HEK293 (cell line): ENCODE data around the gene RASSF1.

Source experiments
- CTCF ChIA-PET: fragments of 350-600 bp; formaldehyde crosslinking; extraction: SDS; loops from one replicate; lab custom pipeline; 2021; ENCODE audit warnings: antibody characterized with exemption; lab: Yijun Ruan, JAX
- POLR2A ChIA-PET: fragments of 300-600 bp; formaldehyde crosslinking; extraction: SDS; loops from one replicate; lab custom pipeline; 2020; ENCODE audit warnings: antibody characterized with exemption, inconsistent platforms; lab: Yijun Ruan, JAX
- H3K27ac ChIP-seq: fragments of 200-500 bp; sonication (Bioruptor generic); 2 replicates; pipeline ENCODE4 v1.5.1; 2014; ENCODE audit warnings: low read depth, low read length, control low read depth, inconsistent platforms; ENCODE audit errors: extremely low read depth
- H3K36me3 ChIP-seq, 2 experiments: fragments of 200-500 bp in 1 of 2; sonication (Bioruptor generic) in 1 of 2; 1 replicate in 1 of 2; 2 replicates in 1 of 2; pipeline ENCODE4 v1.5.1; 2014 to 2017; ENCODE audit warnings: inconsistent platforms in 2 of 2, low read length in 2 of 2; ENCODE audit not compliant: control insufficient read depth in 2 of 2, insufficient read depth in 1 of 2
- H3K4me1 ChIP-seq: fragments of 200-500 bp; sonication (Bioruptor generic); 2 replicates; pipeline ENCODE4 v1.5.1; 2014; ENCODE audit warnings: mild to moderate bottlenecking, low read length, inconsistent platforms; ENCODE audit not compliant: control insufficient read depth, insufficient read depth
- H3K4me3 ChIP-seq: 2 replicates; pipeline ENCODE4 v1.5.1; 2011; ENCODE audit warnings: low read depth, mild to moderate bottlenecking, control low read depth, low read length, moderate library complexity
- H3K9me3 ChIP-seq: fragments of 200-500 bp; sonication (Bioruptor generic); 2 replicates; pipeline ENCODE4 v1.5.1; 2014; ENCODE audit warnings: low read depth, low read length, inconsistent platforms; ENCODE audit not compliant: control insufficient read depth, insufficient read depth
- GLIS1 ChIP-seq: fragments of 450-650 bp; formaldehyde crosslinking; IDR thresholded peaks from 2 replicates; pipeline ENCODE4 v1.5.1; 2016; ENCODE audit warnings: missing biosample characterization, missing genetic modification characterization
- KLF17 ChIP-seq: fragments of 450-650 bp; formaldehyde crosslinking; IDR thresholded peaks from 2 replicates; pipeline ENCODE4 v1.5.1; 2016; ENCODE audit warnings: missing biosample characterization, missing genetic modification characterization
- PRDM1 ChIP-seq: fragments of 450-650 bp; formaldehyde crosslinking; IDR thresholded peaks from 2 replicates; pipeline ENCODE4; 2016; ENCODE audit warnings: missing biosample characterization, missing genetic modification characterization
- YY2 ChIP-seq: fragments of 450-650 bp; formaldehyde crosslinking; IDR thresholded peaks from 2 replicates; pipeline ENCODE4 v1.5.1; 2016; ENCODE audit warnings: missing biosample characterization, missing genetic modification characterization
- ZFP41 ChIP-seq: fragments of 450-650 bp; formaldehyde crosslinking; IDR thresholded peaks from 2 replicates; pipeline ENCODE4 v1.5.1; 2016; ENCODE audit warnings: missing biosample characterization, missing genetic modification characterization, borderline replicate concordance
- ZIC2 ChIP-seq: fragments of 450-650 bp; formaldehyde crosslinking; IDR thresholded peaks from 2 replicates; pipeline ENCODE4 v1.5.1; 2016; ENCODE audit warnings: missing biosample characterization, missing genetic modification characterization
- ZNF394 ChIP-seq: fragments of 450-650 bp; formaldehyde crosslinking; IDR thresholded peaks from 2 replicates; pipeline ENCODE4 v1.5.1; 2016; ENCODE audit warnings: missing biosample characterization, missing genetic modification characterization, mild to moderate bottlenecking, moderate library complexity, borderline replicate concordance
- ZNF416 ChIP-seq: fragments of 450-650 bp; formaldehyde crosslinking; IDR thresholded peaks from 2 replicates; pipeline ENCODE4 v1.5.1; 2016; ENCODE audit warnings: missing biosample characterization, missing genetic modification characterization
- ZNF423 ChIP-seq: fragments of 450-650 bp; formaldehyde crosslinking; IDR thresholded peaks from 2 replicates; pipeline ENCODE4 v1.5.1; 2016; ENCODE audit warnings: missing biosample characterization, missing genetic modification characterization
- ZSCAN30 ChIP-seq: fragments of 450-650 bp; IDR thresholded peaks from 2 replicates; pipeline ENCODE4 v1.5.1; 2018; ENCODE audit warnings: missing biosample characterization, mild to moderate bottlenecking, missing genetic modification characterization, moderate library complexity
- TF ChIP-seq, protein P1 (sequence below): fragments of 450-650 bp; formaldehyde crosslinking; IDR thresholded peaks from 2 replicates; pipeline ENCODE4 v1.5.1; 2016; ENCODE audit warnings: missing biosample characterization, missing genetic modification characterization
- TF ChIP-seq, protein P2 (sequence below): fragments of 450-650 bp; formaldehyde crosslinking; IDR thresholded peaks from 2 replicates; pipeline ENCODE4 v1.5.1; 2016; ENCODE audit warnings: missing biosample characterization, missing genetic modification characterization, low read depth

RASSF1 gene

DNA sequence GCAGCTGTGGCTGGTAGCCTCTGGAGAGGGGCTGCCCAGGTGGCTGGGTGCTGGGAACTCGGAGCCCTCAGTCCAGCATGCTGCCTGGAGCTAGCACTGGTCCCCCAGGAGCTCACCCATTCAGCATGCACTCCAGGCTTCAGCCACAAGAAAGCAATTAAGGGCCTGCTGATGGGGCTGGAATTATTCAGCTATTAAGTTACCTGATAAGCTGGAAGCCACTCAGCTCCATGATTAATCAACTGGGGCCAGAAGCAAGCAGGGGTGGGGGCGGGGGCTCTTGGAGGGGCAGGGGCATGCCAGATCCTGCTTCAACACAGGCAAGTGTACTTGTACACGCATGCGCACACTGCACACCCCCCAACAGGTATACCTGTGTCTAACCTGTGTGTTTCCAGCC is 40.7 kb upstream of the RASSF1 start:
- no peaks in the 10 kb centered on the region for H3K36me3 ChIP-seq
- CTCF ChIA-PET = interaction anchor here (0.6 to 0.8 kb wide), 2 partner anchors 11 to 88 kb away, joined by 3 to 4 read pairs; no protein-coding TSS in a partner anchor
- POLR2A ChIA-PET = no interaction called here

DNA sequence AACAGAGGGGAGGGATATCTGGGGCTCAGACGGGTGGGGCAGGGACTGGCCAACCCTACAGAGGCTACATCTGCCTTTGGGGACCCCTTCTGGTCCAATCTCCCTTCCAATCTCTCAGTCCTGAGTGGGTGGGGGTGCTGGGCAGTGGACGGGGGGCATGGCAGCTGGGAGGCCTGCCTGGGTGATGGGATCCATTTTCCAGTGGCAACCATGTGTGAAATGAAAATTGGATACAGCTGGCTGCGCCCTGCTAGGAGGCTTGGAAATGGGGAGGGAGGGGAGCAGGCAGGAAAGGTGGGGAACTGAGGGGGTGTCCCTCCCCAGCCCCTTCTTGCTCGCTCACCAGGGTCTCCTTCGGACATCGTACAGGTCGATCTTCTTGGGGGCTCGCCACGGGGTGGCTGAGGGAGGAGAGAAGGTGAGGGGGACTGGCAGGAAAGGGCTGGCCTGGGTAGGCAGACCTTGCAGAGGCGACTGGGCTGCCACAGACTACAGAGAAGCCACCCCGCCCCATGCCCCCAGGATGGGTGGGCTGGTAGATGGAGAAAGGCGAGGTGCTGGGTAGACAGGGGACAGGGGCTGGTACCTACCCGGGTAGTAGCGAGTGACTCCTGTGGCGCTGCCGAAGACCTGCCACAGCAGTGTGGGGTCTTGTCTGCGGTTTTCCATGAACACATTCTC is 39.9 kb upstream of the RASSF1 start:
- no peaks in the 10 kb centered on the region for H3K9me3 ChIP-seq
- H3K4me3 ChIP-seq = no peak overlapping the region
- no peak overlapping the region for H3K27ac ChIP-seq
- no peaks in the 10 kb centered on the region for H3K36me3 ChIP-seq
- TF ChIP-seq PRDM1 (tag by site-specific recombination) (no peak), ZNF394 (tag by site-specific recombination) (no peak), KLF17 (tag by site-specific recombination) (no peak), ZFP41 (tag by site-specific recombination) (no peak)
- TF ChIP-seq, protein P1, sequence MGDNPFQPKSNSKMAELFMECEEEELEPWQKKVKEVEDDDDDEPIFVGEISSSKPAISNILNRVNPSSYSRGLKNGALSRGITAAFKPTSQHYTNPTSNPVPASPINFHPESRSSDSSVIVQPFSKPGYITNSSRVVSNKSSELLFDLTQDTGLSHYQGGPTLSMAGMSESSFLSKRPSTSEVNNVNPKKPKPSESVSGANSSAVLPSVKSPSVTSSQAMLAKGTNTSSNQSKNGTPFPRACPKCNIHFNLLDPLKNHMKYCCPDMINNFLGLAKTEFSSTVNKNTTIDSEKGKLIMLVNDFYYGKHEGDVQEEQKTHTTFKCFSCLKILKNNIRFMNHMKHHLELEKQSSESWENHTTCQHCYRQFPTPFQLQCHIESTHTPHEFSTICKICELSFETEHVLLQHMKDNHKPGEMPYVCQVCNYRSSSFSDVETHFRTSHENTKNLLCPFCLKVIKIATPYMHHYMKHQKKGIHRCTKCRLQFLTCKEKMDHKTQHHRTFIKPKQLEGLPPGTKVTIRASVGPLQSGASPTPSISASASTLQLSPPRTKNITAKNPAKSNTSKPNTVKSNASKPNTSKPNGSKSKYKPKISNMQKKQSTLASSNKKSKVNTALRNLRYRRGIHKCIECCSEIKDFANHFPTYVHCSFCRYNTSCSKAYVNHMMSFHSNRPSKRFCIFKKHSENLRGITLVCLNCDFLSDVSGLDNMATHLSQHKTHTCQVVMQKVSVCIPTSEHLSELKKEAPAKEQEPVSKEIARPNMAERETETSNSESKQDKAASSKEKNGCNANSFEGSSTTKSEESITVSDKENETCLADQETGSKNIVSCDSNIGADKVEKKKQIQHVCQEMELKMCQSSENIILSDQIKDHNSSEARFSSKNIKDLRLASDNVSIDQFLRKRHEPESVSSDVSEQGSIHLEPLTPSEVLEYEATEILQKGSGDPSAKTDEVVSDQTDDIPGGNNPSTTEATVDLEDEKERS = no peak
- H3K4me1 ChIP-seq = no peaks in the 10 kb centered on the region
- ChIA-PET CTCF (no interaction called here), POLR2A (interaction anchor here (0.6 kb wide), 1 partner anchor 30 kb away, joined by 7 read pairs; no protein-coding TSS in a partner anchor)

More for the DNA sequence above, 40.7 kb upstream of the RASSF1 start:
- Histone ChIP-seq H3K4me3 (no peak overlapping the region), H3K9me3 (no peaks in the 10 kb centered on the region), H3K4me1 (no peaks in the 10 kb centered on the region)
- TF ChIP-seq YY2 (tag by site-specific recombination) (no peak), ZNF423 (tag by site-specific recombination) (0 out of 2 replicates have a peak, but pooled peaks have one; percentile 41), ZNF416 (tag by site-specific recombination) (no peak), ZIC2 (tag by site-specific recombination) (peak; percentile 81)
- TF ChIP-seq, all 188 proteins: peak for 2
- H3K27ac ChIP-seq = no peak overlapping the region

DNA sequence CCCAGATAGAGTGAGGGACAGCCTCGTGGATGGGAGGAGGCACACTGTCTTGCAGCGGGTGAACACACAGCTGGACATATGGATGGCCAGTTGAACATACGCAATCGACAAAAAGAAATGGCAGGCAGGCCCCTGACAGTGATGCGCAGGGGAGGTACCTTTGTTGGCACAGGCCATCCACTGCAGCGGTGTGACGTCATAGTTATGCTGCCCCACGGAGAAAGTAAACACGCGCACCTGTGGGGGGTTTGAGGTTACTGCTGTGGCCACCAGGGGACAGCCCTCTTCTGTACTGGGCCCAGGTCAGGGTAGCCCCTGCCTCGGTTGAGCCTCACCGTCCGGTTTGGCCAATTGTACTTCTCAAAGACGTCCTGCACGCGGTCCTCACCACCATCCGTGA is 38.1 kb upstream of the RASSF1 start:
- Histone ChIP-seq H3K9me3 (no peaks in the 10 kb centered on the region), H3K27ac (no peak overlapping the region), H3K4me1 (no peaks in the 10 kb centered on the region), H3K36me3 (no peaks in the 10 kb centered on the region), H3K4me3 (no peak overlapping the region)
- peak; percentile 70 for TF ChIP-seq ZIC2 (tag by site-specific recombination)
- 0 out of 2 replicates have a peak, but pooled peaks have one; percentile 22 for TF ChIP-seq GLIS1 (tag by site-specific recombination)
- TF ChIP-seq ZSCAN30 (tag by site-specific recombination) = no peak
- TF ChIP-seq, protein P2, sequence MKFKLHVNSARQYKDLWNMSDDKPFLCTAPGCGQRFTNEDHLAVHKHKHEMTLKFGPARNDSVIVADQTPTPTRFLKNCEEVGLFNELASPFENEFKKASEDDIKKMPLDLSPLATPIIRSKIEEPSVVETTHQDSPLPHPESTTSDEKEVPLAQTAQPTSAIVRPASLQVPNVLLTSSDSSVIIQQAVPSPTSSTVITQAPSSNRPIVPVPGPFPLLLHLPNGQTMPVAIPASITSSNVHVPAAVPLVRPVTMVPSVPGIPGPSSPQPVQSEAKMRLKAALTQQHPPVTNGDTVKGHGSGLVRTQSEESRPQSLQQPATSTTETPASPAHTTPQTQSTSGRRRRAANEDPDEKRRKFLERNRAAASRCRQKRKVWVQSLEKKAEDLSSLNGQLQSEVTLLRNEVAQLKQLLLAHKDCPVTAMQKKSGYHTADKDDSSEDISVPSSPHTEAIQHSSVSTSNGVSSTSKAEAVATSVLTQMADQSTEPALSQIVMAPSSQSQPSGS = 0 out of 2 replicates have a peak, but pooled peaks have one; percentile 31
- ChIA-PET CTCF (interaction anchor here (0.6 kb wide), 1 partner anchor 144 kb away, joined by 3 read pairs; no protein-coding TSS in a partner anchor), POLR2A (no interaction called here)
